Fibroblast of skin of right quadriceps (primary cell): ENCODE data around the gene ACOT7.
"Not testable (repeated sequence)": the region's sequence is repeated elsewhere in the genome, so short reads cannot be mapped to it uniquely, and the experiment has no call there.

ENCODE experiments used
- DNase-seq: peaks from one replicate; pipeline ENCODE4 v3.0.0-alpha.2; 2013

The ACOT7 gene

DNA sequence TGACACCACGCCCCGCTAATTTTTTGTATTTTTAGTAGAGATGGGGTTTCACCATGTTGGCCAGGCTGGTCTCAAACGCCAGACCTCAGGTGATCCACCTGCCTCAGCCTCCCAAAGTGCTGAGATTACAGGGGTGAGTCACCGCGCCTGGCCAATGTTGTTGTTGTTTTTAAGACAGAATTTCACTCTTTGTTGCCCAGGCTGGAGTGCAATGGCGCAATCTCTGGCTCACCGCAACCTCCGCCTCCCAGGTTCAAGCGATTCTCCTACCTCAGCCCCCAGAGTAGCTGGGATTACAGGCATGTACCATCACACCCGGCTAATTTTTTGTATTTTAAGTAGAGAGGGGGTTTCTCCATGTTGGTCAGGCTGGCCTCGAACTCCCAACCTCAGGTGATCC is 173.9 kb downstream of the ACOT7 start:
- DNase-seq, result not testable (repeated sequence)

DNA sequence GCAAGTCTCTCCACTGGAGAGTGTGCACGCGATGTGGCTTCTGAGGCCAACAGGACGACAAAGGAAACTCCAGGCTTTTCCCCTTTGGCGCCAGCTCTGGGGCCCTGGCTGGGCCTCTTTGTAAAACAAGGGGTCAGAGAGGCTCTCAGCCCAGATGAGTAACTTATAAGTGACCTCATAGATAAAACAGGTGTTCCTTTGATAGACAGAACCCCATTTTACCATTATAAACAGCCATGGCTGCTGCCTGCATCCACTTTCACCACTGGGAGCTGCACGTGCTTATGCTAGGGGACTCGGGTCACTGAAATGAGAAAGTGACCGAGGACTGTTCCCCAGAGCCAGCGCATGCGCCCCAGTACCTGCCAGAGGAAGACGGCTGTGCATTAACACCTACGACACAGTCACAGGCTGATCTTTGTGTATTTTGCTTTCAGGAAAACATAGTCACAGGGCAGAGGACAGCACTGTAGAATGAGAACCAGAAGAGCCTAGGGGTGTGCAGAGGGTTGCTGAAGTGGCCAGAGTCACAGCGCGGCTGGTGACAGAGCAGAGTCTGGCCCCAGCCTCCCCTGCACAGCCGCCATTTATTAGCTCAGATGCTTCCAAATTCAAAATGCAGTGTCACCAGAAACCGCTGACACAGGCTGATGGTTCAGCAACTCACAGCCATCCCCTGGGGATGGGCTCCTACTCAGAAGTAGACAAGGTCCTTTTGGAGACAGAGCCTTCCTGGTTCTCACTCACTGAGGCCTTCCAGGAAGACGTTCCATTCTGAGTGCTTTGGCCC is 175.0 kb downstream of the ACOT7 start:
- no peak for DNase-seq
